OCI-LY1 (cell line): Measurements from ENCODE around the gene SPI1.

Experiments
- CTCF ChIP-seq: fragments of 200-600 bp; sonication (generic), shearing (Covaris generic); IDR thresholded peaks from 2 replicates; pipeline ENCODE4 v1.5.1; 2017; ENCODE audit warnings: mild to moderate bottlenecking, antibody characterized with exemption, low read length, moderate library complexity, mixed read lengths
- EZH2 ChIP-seq: fragments of 200-600 bp; sonication (generic), shearing (Covaris generic); IDR thresholded peaks from 2 replicates; pipeline ENCODE4 v1.8.0; 2017; ENCODE audit warnings: borderline replicate concordance, mixed run types, mild to moderate bottlenecking, antibody characterized with exemption, low read length, moderate library complexity, mixed read lengths

GRCh38 chr11:47415949-47416472 lies 37.7 kb upstream of the SPI1 start:
- TF ChIP-seq CTCF (no peak), EZH2 (no peak)
